H1 (cell line): Measurements from ENCODE around the gene TMEM150B. TPM values are rescaled to one million over a fixed set of nuclear protein-coding genes. Genes with fewer than 3 reads are reported as not detected.

Source experiments
- EP300 ChIP-seq, 2 experiments: IDR thresholded peaks; 1 replicate in 1 of 2; 2 replicates in 1 of 2; pipeline ENCODE4 v1.6.1; 2011 to 2012; ENCODE audit warnings: low read depth in 2 of 2, low read length in 2 of 2, mild to moderate bottlenecking in 2 of 2, borderline replicate concordance in 1 of 2, inconsistent platforms in 1 of 2, moderate library complexity in 1 of 2
- PHF8 ChIP-seq: fragments of 200-600 bp; sonication (generic); conservative IDR thresholded peaks from 2 replicates; pipeline ENCODE4 v1.7.1; 2012; ENCODE audit warnings: low read depth, mild to moderate bottlenecking, inconsistent platforms, low read length, moderate library complexity
- POU5F1 ChIP-seq: IDR thresholded peaks from 2 replicates; pipeline ENCODE4 v1.6.1; 2011; ENCODE audit warnings: low read depth, mild to moderate bottlenecking, low read length, moderate library complexity
- RNF2 ChIP-seq: fragments of 200-900, 300-1000 bp; sonication (generic); IDR thresholded peaks from 2 replicates; pipeline ENCODE4 v1.7.1; 2016; ENCODE audit warnings: borderline replicate concordance, low read depth, mild to moderate bottlenecking, antibody characterized with exemption, low read length; ENCODE audit not compliant: poor library complexity, severe bottlenecking; ENCODE audit errors: missing control alignments
- SP1 ChIP-seq: IDR thresholded peaks from 2 replicates; pipeline ENCODE4 v1.6.1; 2011; ENCODE audit warnings: low read depth, low read length
- TAF7 ChIP-seq: optimal IDR thresholded peaks from 2 replicates; pipeline ENCODE3; 2011; ENCODE audit warnings: low read depth, mild to moderate bottlenecking, inconsistent platforms, low read length, moderate library complexity, borderline replicate concordance
- ZNF274 ChIP-seq: IDR thresholded peaks from 2 replicates; pipeline ENCODE4 v1.7.0; 2012; ENCODE audit warnings: low read length, borderline replicate concordance; ENCODE audit errors: extremely low read depth
- polyA plus RNA-seq, 7 experiments: library from polyadenylated mRNA; depleted of rRNA in 3 of 7; stranded (reverse) in 5 of 7; unstranded in 2 of 7; fragments of >200 nt in 5 of 7; fragments of 200-250 nt in 2 of 7; gene quantifications; 1 replicate in 5 of 7; 2 replicates in 1 of 7; 4 replicates in 1 of 7; pipeline versions ENCODE4 v1.2.1 to v1.2.3, GENCODE V29; 2011 to 2013; ENCODE audit warnings: missing spikeins in 2 of 7, mixed read lengths in 2 of 7
- total RNA-seq: library from RNA; stranded (reverse); fragmentation: NEBNext Ultra II Directional; extraction: Animal tissue kit (Norgen Biotek cat#: 25700); gene quantifications from 2 replicates; pipeline ENCODE4 v1.2.1, GENCODE V29; 2021
- TF ChIP-seq, protein P1 (sequence below): IDR thresholded peaks from 2 replicates; pipeline ENCODE4 v1.6.1; 2012; ENCODE audit warnings: low read length, inconsistent platforms
- TF ChIP-seq, protein P2 (sequence below), 3 experiments: IDR thresholded peaks; 1 replicate in 2 of 3; 2 replicates in 1 of 3; pipeline versions ENCODE4 v1.5.1 to v1.6.1; 2011; ENCODE audit warnings: low read length in 3 of 3, mild to moderate bottlenecking in 3 of 3, inconsistent platforms in 2 of 3, low read depth in 1 of 3, moderate library complexity in 1 of 3; ENCODE audit not compliant: insufficient read depth in 1 of 3; ENCODE audit errors: control extremely low read depth in 1 of 3

Gene TMEM150B
- total and polyA plus RNA-seq, 2 of the 8 experiments (the other 6 are each of a cell fraction or from before 2014, with no cell fraction given) = 0.41 to 0.91 TPM

DNA sequence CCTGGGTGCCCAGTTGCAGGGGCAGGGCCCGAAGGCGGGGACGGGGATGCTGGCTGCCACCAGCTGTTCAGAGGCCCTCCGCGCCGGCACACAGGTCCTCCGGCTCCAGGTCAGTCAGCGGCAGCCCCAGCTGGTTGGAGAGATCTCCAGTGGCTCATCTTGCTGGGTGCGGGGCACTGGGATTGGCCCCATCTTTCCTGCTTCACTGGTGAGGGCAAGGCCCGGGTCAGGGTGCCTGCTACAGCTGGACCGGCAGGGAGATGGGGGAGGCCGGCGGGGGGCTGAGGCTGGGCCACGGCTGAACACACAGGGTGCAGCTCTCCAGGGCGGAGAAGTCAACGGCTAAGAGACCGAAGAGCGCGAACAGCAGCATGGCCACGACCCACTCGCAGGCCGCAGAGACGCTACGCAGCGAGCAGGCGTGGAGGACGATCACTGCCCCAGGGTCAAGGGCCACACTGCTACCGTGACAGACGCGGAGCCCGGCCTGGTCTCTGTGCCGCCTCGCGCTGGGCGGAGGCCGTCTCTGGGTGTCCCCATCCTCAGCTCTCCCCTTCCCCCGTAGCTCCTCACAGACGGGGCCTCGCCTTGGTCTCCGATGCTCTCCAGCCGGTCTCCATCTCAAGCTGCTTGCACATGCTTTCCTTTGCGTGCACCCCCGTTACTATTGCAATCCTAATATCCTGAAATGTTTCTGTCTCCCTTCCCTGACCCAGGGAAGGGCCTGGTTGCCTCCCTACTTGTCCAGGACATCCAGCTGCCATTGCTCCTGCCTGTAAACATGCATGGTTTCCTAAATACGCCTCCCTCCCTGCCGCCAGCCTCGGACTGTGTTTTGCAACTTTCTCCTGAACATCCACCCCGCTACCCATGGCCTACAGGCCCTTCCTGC is 12.3 kb downstream of the TMEM150B start (continued):
- TF ChIP-seq EP300 (IDR thresholded peaks at IDR 0.05; ENCODE audit: borderline replicate concordance in 1 of 2, low read depth in 2 of 2, low read length in 2 of 2) = no peak
- TF ChIP-seq RNF2 = no peak
- no peak for TF ChIP-seq TAF7
- no peak for TF ChIP-seq PHF8
- TF ChIP-seq POU5F1 = no peak
- TF ChIP-seq ZNF274 = no peak
- TF ChIP-seq, protein P1, sequence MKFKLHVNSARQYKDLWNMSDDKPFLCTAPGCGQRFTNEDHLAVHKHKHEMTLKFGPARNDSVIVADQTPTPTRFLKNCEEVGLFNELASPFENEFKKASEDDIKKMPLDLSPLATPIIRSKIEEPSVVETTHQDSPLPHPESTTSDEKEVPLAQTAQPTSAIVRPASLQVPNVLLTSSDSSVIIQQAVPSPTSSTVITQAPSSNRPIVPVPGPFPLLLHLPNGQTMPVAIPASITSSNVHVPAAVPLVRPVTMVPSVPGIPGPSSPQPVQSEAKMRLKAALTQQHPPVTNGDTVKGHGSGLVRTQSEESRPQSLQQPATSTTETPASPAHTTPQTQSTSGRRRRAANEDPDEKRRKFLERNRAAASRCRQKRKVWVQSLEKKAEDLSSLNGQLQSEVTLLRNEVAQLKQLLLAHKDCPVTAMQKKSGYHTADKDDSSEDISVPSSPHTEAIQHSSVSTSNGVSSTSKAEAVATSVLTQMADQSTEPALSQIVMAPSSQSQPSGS = no peak
- TF ChIP-seq SP1 = no peak
- TF ChIP-seq, protein P2, sequence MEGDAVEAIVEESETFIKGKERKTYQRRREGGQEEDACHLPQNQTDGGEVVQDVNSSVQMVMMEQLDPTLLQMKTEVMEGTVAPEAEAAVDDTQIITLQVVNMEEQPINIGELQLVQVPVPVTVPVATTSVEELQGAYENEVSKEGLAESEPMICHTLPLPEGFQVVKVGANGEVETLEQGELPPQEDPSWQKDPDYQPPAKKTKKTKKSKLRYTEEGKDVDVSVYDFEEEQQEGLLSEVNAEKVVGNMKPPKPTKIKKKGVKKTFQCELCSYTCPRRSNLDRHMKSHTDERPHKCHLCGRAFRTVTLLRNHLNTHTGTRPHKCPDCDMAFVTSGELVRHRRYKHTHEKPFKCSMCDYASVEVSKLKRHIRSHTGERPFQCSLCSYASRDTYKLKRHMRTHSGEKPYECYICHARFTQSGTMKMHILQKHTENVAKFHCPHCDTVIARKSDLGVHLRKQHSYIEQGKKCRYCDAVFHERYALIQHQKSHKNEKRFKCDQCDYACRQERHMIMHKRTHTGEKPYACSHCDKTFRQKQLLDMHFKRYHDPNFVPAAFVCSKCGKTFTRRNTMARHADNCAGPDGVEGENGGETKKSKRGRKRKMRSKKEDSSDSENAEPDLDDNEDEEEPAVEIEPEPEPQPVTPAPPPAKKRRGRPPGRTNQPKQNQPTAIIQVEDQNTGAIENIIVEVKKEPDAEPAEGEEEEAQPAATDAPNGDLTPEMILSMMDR (IDR thresholded peaks at IDR 0.05; ENCODE audit: control extremely low read depth in 1 of 3, insufficient read depth in 1 of 3, low read depth in 1 of 3, low read length in 3 of 3) = no peak
